ENCODE results near the gene ZNF254. TPM values are rescaled to one million over a fixed set of nuclear protein-coding genes. Genes with fewer than 3 reads are reported as not detected.
"Not testable (repeated sequence)": the region's sequence is repeated elsewhere in the genome, so short reads cannot be mapped to it uniquely, and the experiment has no call there.

ZNF254 gene
- total RNA-seq, 1 experiment from 2014 or later = 16.3 TPM

GRCh38 chr19:24071078-24071477 is 15.9 kb upstream of the ZNF254 start:
- no peak for DNase-seq (ENCODE audit: low read depth)

GRCh38 chr19:24072720-24073119 is 14.3 kb upstream of the ZNF254 start:
- DNase-seq (ENCODE audit: low read depth) = no peak

GRCh38 chr19:24073807-24074206 is 13.2 kb upstream of the ZNF254 start:
- DNase-seq (ENCODE audit: low read depth) = no peak

GRCh38 chr19:24074720-24075454 is 12.1 kb upstream of the ZNF254 start:
- peak; percentile 19 for DNase-seq (ENCODE audit: low read depth)

GRCh38 chr19:24075530-24075929 is 11.5 kb upstream of the ZNF254 start:
- not testable (repeated sequence) for DNase-seq (ENCODE audit: low read depth)

- no peak for DNase-seq (ENCODE audit: low read depth)
Measured at GRCh38 chr19:24078680-24079079, 8.3 kb upstream of the ZNF254 start.

GRCh38 chr19:24081056-24081455 is 5.9 kb upstream of the ZNF254 start:
- no peak for DNase-seq (ENCODE audit: low read depth)

- no peak for DNase-seq (ENCODE audit: low read depth)
Measured at GRCh38 chr19:24098359-24098758, 11.4 kb downstream of the ZNF254 start.

- DNase-seq (ENCODE audit: low read depth) = no peak
Measured at GRCh38 chr19:24099829-24100228, 12.8 kb downstream of the ZNF254 start.

- not testable (repeated sequence) for DNase-seq (ENCODE audit: low read depth)
Measured at GRCh38 chr19:24100597-24100996, 13.6 kb downstream of the ZNF254 start.

GRCh38 chr19:24101459-24102115 is 14.6 kb downstream of the ZNF254 start:
- no peak for DNase-seq (ENCODE audit: low read depth)

GRCh38 chr19:24127601-24128000 is 40.6 kb downstream of the ZNF254 start:
- no peak for DNase-seq (ENCODE audit: low read depth)

- peak; percentile 87 for DNase-seq (ENCODE audit: low read depth)
Measured at GRCh38 chr19:24140099-24140498, 53.1 kb downstream of the ZNF254 start.

GRCh38 chr19:24140591-24140990 is 53.6 kb downstream of the ZNF254 start:
- DNase-seq (ENCODE audit: low read depth) = no peak

- DNase-seq (ENCODE audit: low read depth) = no peak
Measured at GRCh38 chr19:24141612-24142011, 54.6 kb downstream of the ZNF254 start.

- no peak for DNase-seq (ENCODE audit: low read depth)
Measured at GRCh38 chr19:24142771-24143170, 55.8 kb downstream of the ZNF254 start.

- peak; percentile 2 for DNase-seq (ENCODE audit: low read depth)
Measured at GRCh38 chr19:24159707-24160106, 72.7 kb downstream of the ZNF254 start.

GRCh38 chr19:24166055-24166454 is 79.1 kb downstream of the ZNF254 start:
- DNase-seq (ENCODE audit: low read depth) = peak; percentile 20

- DNase-seq (ENCODE audit: low read depth) = no peak
Measured at GRCh38 chr19:24173882-24174281, 86.9 kb downstream of the ZNF254 start.

- no peak for DNase-seq (ENCODE audit: low read depth)
Measured at GRCh38 chr19:24177686-24178085, 90.7 kb downstream of the ZNF254 start.

GRCh38 chr19:24178207-24178606 is 91.2 kb downstream of the ZNF254 start:
- no peak for DNase-seq (ENCODE audit: low read depth)

Data from LHCN-M2 (cell line).